Measurements from ENCODE around the gene CCT6B. TPM values are rescaled to one million over a fixed set of nuclear protein-coding genes. Genes with fewer than 3 reads are reported as not detected.

Gene CCT6B
- total and polyA plus RNA-seq, 3 donors from 2014 or later, result 46.8 to 226 (median 56.5) TPM

DNA sequence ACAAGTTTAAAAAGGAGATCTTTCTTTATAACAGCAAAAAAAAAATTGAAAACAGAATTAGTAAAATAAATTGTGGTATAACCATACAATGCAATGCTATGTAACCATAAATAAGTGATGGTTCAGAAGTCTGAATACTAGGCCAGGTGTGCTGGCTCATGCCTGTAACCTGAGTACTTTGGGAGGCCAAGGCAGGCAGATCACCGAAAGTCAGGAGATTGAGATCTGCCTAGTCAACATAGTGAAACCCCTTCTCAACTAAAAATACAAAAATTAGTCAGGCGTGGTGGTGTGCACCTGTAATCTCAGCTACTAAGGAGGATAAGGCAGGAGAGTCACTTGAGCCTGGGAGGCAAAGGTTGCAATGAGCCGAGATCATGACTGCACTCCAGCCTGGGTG lies 34.6 kb downstream of the CCT6B start:
- TF ChIP-seq POLR2A (IDR thresholded peaks at IDR 0.05), result no peak
- TF ChIP-seq, protein P1, sequence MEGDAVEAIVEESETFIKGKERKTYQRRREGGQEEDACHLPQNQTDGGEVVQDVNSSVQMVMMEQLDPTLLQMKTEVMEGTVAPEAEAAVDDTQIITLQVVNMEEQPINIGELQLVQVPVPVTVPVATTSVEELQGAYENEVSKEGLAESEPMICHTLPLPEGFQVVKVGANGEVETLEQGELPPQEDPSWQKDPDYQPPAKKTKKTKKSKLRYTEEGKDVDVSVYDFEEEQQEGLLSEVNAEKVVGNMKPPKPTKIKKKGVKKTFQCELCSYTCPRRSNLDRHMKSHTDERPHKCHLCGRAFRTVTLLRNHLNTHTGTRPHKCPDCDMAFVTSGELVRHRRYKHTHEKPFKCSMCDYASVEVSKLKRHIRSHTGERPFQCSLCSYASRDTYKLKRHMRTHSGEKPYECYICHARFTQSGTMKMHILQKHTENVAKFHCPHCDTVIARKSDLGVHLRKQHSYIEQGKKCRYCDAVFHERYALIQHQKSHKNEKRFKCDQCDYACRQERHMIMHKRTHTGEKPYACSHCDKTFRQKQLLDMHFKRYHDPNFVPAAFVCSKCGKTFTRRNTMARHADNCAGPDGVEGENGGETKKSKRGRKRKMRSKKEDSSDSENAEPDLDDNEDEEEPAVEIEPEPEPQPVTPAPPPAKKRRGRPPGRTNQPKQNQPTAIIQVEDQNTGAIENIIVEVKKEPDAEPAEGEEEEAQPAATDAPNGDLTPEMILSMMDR (IDR thresholded peaks at IDR 0.05), result no peak
- 94 to 95% methylated on average over 3 of the region's 3 CpGs for WGBS, 2 donors
- no peaks in the 10 kb centered on the region for H3K9me3 ChIP-seq
- DNase-seq, result no peak
- H3K27me3 ChIP-seq, result no peaks in the 10 kb centered on the region
- H3K27ac ChIP-seq, result no peak overlapping the region
- intact Hi-C loops (cut with DNase I; ENCODE audit: low total_unique reads), result no loop called here
- H3K4me3 ChIP-seq, result no peak overlapping the region
- no peaks in the 10 kb centered on the region for H3K36me3 ChIP-seq (ENCODE audit: low read depth, missing control alignments)
- H3K4me1 ChIP-seq, result no peaks in the 10 kb centered on the region

DNA sequence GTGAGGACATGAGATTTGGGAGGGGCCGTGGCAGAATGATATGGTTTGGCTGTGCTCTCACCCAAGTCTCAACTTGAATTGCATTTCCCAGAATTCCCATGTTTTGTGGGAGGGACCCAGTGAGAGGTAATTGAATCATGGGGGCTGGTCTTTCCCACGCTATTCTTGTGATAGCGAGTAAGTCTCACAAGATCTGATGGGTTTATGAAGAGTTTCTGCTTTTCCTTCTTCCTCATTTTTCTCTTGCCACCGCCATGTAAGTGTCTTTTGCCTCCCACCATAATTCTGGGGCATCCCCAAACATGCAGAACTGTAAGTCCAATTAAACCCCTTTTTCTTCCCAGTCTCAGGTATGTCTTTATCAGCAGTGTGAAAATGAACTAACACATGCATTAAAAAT lies 40.6 kb downstream of the CCT6B start:
- DNase-seq, result no peak
- Histone ChIP-seq H3K9me3 (no peaks in the 10 kb centered on the region), H3K4me1 (no peaks in the 10 kb centered on the region), H3K27me3 (no peaks in the 10 kb centered on the region), H3K36me3 (ENCODE audit: low read depth, missing control alignments) (no peaks in the 10 kb centered on the region), H3K4me3 (no peak overlapping the region), H3K27ac (no peak overlapping the region)
- 83 to 93% methylated on average over 4 of the region's 4 CpGs for WGBS, 2 donors
- no peak for TF ChIP-seq POLR2A (IDR thresholded peaks at IDR 0.05)
- TF ChIP-seq, protein P1 (IDR thresholded peaks at IDR 0.05), result no peak
- intact Hi-C loops (cut with DNase I; ENCODE audit: low total_unique reads), result no loop called here

DNA sequence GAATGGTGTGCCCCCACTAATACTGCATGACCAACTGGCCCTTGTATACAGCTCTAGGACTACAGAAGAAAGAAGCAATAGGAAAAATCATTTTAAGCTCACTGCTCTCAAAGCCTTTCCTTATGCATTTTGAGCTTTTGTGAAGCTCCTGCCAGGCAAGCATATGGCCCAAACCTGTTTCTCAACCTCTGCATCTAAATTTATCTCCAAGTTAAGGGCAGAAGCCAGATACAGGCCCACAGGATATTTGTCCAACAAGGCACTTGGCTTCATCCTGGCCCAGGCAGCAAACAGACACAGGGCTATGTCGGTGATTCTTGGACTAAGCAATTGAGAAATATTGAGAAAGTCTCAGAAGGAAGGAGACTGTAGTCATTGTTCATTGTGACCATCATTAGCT lies 43.9 kb downstream of the CCT6B start:
- 92 to 100% methylated on average over 1 of the region's 1 CpG for WGBS, 2 donors
- no peaks in the 10 kb centered on the region for H3K36me3 ChIP-seq (ENCODE audit: low read depth, missing control alignments)
- no peak overlapping the region for H3K27ac ChIP-seq
- no peaks in the 10 kb centered on the region for H3K9me3 ChIP-seq
- no peaks in the 10 kb centered on the region for H3K27me3 ChIP-seq
- TF ChIP-seq, protein P1 (IDR thresholded peaks at IDR 0.05), result no peak
- no peak for TF ChIP-seq POLR2A (IDR thresholded peaks at IDR 0.05)
- H3K4me3 ChIP-seq, result no peak overlapping the region
- H3K4me1 ChIP-seq, result no peaks in the 10 kb centered on the region
- no peak for DNase-seq
- intact Hi-C loops (cut with DNase I; ENCODE audit: low total_unique reads), result no loop called here

DNA sequence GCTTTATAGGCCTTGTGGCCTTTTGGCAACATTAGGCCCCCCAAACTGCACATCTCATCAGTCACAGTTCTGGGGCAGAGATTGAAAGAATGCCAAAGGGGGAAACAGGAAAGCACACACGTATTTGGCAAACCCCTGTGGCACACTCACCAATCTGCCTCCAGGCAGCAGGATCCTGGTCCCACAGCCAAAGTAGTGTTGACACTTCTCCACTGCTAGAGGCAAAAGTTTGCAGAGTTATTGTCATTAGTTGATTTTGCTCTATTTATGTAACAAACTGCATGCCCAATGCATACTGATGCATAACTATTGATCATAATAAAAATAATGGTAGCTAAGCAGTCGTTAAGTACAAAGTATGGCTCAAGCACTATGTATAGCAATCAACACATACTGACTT lies 45.1 kb downstream of the CCT6B start:
- Histone ChIP-seq H3K4me3 (no peak overlapping the region), H3K36me3 (ENCODE audit: low read depth, missing control alignments) (no peaks in the 10 kb centered on the region), H3K27ac (no peak overlapping the region), H3K4me1 (no peaks in the 10 kb centered on the region), H3K27me3 (no peaks in the 10 kb centered on the region), H3K9me3 (no peaks in the 10 kb centered on the region)
- 77 to 78% methylated on average over 2 of the region's 2 CpGs for WGBS, 2 donors
- TF ChIP-seq POLR2A (IDR thresholded peaks at IDR 0.05), result no peak
- TF ChIP-seq, protein P1 (IDR thresholded peaks at IDR 0.05), result no peak
- intact Hi-C loops (cut with DNase I; ENCODE audit: low total_unique reads), result no loop called here
- no peak for DNase-seq

DNA sequence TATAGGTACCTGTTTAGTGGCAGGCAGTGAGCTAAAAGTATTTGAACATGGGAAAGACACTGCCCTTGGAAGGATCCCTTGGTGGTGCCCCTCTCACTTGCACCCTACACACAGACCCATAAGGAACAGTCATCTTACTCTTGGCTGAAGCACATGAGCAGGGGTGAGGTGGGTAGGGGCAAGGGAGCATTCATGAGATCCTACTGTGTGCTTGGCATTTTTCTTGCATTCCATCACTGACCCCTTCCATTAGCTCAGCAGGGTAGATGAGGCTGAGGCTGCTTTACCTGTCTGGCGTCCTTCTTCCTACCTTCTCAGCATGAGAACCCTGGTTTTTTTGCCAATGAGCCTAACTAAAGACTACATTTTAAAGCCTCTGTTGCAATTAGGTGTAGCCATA lies 48.3 kb downstream of the CCT6B start:
- intact Hi-C loops (cut with DNase I; ENCODE audit: low total_unique reads), result no loop called here
- Histone ChIP-seq H3K4me1 (peaks cover 3% of the 10 kb centered on the region), H3K27me3 (no peaks in the 10 kb centered on the region), H3K36me3 (ENCODE audit: low read depth, missing control alignments) (no peaks in the 10 kb centered on the region), H3K4me3 (no peak overlapping the region), H3K9me3 (no peaks in the 10 kb centered on the region), H3K27ac (no peak overlapping the region)
- 86 to 94% methylated on average over 1 of the region's 1 CpG for WGBS, 2 donors
- no peak for TF ChIP-seq POLR2A (IDR thresholded peaks at IDR 0.05)
- TF ChIP-seq, protein P1 (IDR thresholded peaks at IDR 0.05), result no peak
- DNase-seq, result no peak

All from testis (tissue), 3 donors.